Stimulated activated CD4-positive, alpha-beta T cell treated with anti-CD3 and anti-CD28 coated beads, TNF-alpha, amount 100 ng/mL, for 48 hours (primary cell): Measurements from ENCODE around the gene LEMD2.
A peak's percentile ranks its signal among the peaks of the same experiment; 100 is the strongest.

Experiments
- DNase-seq, 3 donors: peaks; one replicate each; pipeline ENCODE4 v3.0.0-alpha.2; 2020; ENCODE audit warnings: low read depth in 3 of 3

The LEMD2 gene

GRCh38 chr6:33794910-33795623 lies 6.1 kb upstream of the LEMD2 start:
- no peak for DNase-seq

- no peak for DNase-seq
Measured at GRCh38 chr6:33792981-33793380, 4.1 kb upstream of the LEMD2 start.

DNA sequence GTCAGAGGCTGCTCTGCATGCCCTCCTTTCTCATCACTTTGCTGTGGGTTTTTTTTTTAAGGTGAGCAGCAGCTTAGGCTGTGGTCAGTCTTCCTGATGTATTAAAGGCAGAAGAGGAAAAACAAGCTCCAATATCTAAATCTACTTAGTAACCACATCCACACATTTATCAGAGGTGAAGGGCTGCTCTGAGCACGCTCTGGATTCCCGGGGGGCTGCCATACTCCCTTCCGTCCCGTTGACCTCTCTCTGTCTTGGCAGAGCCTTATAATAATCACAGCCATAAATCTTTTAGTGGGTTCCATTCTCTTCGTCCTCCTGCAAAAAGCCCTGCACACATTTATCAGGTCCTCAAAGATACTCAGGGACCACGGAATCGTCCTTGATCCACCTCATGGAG lies 2.7 kb upstream of the LEMD2 start:
- DNase-seq, result no peak

- DNase-seq, result no peak
Measured at GRCh38 chr6:33790910-33791309, 2.0 kb upstream of the LEMD2 start.

DNA sequence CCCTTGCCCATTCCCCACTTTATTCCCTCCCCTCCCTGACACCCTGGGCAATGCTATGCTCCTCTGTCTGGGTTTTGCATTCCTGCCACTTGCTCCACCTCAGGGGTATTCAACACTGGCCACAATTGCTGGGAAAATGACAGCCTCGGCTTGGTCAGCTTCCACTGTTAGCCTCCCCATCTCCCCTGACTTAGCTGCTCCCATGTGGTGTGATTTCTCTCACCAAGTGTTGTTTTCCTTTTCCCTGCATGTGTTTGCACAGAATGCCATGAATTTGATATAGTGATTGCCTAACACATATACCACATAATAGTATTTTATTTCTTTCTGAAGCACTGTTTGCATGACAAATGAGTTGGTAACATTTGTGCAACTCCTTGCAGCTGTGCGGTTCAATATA lies 1.4 kb upstream of the LEMD2 start:
- DNase-seq, result no peak

- no peak for DNase-seq
Measured at GRCh38 chr6:33789550-33789895, 593 bp upstream of the LEMD2 start.

GRCh38 chr6:33787954-33788693 lies 806 bp downstream of the LEMD2 start:
- DNase-seq, result peak in 2 of 3 donors; percentile 14 to 43

DNA sequence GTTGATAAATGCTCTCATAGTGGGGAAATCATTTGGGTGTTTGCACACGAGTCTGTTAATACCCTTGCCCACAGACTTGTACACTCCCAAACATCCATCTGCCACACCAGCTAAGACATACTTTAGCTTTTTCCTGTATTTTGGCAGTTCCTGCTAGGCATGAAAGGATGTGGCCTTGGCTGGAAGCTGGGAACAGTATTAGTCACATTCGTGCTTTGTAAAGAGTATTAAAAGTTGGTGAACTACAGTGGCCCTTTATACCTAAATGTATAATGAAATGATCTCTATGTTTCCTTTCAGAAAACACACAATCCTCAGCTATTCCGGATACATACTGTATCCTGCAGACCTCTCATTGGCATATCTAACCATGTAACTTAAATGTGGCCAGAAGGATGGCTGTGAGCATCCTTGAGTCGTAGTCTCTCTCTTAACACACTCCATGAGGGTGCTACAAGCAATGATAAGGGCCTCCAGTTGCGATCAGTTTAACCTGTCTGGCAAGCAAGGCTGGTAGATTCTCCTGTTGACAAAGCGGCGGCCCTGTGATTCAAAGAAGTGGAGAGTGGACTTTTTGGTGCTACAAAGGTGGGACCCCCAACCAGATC lies 1.5 kb downstream of the LEMD2 start:
- no peak for DNase-seq

DNA sequence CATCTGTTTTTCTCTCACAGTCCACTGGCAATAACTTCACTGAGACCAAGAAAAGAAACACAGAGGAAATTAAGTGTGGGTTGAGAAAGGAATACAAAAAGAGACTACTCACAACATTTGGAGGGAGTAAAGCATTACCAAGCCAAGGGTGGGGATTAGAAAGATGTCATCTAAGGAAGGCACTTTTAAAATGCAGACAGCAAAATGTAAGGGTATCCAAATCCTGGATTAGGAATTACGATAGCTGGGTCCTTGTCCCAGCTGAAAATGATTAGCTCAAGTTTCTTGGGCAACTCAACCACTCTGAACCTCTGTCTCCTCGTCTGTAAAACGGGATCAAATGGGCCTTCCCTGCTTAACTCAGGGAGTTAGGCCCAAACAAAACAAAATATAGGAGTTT lies 2.2 kb downstream of the LEMD2 start:
- no peak for DNase-seq

DNA sequence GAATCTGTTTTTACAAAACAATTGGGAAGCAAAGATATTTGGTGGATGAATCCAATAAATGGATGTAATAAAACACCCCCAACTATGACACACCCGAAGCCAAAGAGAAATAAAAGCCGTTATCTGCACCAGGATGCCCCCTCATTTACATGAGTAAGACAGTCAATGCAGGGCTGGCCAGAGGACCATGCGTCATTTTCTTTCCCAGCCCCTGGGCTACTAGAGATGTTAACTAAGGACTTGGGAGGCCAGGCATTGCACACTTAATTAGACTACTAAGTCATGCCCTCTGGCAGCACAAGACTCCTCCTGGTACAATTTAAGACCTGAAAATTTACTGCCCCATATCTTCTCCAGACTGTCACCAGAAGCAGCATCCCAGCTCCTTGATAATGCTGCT lies 3.2 kb downstream of the LEMD2 start:
- DNase-seq, result no peak

DNA sequence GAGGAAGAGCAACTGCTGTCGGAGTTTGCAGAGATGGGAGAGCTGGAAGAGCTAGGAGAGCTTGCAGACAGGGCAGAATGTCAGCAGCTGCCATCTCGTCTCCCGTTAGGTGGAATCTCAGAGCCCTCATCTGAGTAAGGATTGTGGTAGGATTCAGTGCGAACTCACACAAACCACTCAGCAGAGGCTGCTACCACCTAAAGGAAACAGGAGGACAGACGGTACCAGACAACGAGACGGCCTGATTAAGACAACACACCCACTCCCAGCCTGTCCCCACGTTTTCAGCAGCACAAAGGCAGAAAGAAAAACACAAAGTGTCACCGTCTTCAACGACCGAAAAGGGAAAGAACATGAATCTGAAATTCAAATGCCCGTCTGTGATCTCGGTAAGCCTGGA lies 4.1 kb downstream of the LEMD2 start:
- no peak for DNase-seq

- no peak for DNase-seq
Measured at GRCh38 chr6:33783781-33784520, 5.0 kb downstream of the LEMD2 start.

DNA sequence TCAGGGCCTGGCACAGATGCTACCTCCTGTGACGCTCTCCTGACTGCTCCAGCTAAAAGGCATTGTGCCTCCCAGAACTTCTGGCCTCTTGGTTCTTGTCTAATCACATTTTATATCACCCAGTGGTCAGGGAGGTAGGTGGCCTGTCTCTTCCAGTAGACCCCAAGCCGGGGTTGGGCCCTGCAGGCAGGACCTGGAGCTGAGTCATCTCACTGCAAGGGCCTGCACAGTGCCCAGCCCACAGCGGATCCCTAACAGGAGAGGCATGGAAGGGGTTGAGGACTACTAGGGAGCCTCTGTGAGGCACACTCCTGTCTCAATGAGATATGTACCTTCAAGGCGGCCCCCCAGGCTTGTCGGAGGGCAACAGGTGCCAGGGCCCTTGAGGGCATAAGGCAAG lies 6.4 kb downstream of the LEMD2 start:
- DNase-seq, result no peak

- DNase-seq, result no peak
Measured at GRCh38 chr6:33781131-33781975, 7.6 kb downstream of the LEMD2 start.

DNA sequence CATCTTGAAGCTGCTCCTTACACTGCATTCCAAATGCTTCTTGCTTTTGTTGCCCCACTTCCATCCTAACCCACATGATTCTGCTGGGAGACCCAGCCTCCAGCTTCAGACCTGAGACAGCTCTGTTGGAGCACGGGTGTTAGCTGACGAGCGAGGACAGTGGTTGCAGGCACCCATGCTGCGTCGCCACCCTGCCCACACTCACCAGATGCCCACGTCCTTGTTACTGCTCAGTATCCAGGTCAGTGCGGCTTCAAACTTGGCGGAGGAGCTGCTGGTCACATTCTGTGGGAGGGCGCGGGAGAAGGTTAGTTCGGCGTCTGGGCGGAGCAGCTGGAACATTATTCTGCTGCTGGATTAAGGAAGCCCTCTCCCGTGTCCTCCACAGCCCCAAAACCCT lies 9.0 kb downstream of the LEMD2 start:
- DNase-seq, result no peak

GRCh38 chr6:33779290-33779689 lies 9.6 kb downstream of the LEMD2 start:
- DNase-seq, result no peak

GRCh38 chr6:33778444-33779121 lies 10.3 kb downstream of the LEMD2 start:
- no peak for DNase-seq

GRCh38 chr6:33777398-33778388 lies 11.2 kb downstream of the LEMD2 start:
- no peak for DNase-seq

DNA sequence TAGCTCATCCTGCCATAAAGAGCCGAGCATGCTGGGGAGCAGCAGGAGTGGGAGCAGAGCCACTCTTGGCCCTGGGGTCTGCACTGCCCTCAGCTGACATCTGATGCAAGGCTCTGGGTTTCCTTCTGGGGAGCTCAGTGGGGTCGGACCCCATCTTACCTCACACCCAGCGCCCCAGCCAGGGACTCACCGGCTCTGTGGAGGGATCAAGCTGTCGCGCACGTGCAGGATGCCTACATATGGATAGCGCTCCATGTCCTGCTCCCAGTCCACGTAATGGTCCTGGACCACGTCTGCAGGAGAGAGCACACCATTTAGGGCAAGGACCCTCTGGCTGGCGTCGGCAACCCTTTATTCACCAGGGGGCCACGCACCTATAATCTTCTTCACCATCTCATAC lies 12.2 kb downstream of the LEMD2 start:
- no peak for DNase-seq

DNA sequence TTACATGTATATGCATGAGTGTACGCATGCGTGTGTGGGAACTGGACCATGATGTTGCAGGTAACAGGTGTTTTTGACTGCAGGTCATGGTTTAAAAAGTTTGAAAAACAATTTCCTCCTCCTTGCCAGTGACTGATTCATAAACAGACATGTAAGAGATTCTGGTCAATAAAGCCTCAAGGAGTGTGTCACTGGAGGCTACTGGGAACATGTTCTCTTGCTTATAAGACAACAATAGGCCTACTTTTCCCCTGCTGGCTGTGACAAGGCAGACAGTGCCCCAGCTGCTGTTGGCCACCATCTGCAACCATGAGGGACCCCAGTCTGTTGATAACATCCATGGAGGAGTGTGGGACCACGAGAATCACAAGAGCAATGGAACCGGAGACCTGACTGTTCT lies 12.7 kb downstream of the LEMD2 start:
- no peak for DNase-seq
